IPS-18c (cell line): ENCODE data around the gene EXOC6.

Experiments
- H3K4me3 ChIP-seq: 2 replicates; pipeline ENCODE4 v1.7.0; 2013; ENCODE audit warnings: low read depth, mild to moderate bottlenecking, low read length, moderate library complexity; ENCODE audit not compliant: insufficient read depth
- H3K9me3 ChIP-seq: one replicate; pipeline ENCODE4 v1.6.1; 2013; ENCODE audit warnings: mild to moderate bottlenecking, low read length, moderate library complexity; ENCODE audit not compliant: control insufficient read depth, insufficient read depth

EXOC6 gene

GRCh38 chr10:92830478-92831389 is 17.6 kb upstream of the EXOC6 start:
- Histone ChIP-seq H3K4me3 (no peak overlapping the region), H3K9me3 (no peaks in the 10 kb centered on the region)

- no peaks in the 10 kb centered on the region for H3K9me3 ChIP-seq
- no peak overlapping the region for H3K4me3 ChIP-seq
Observed at GRCh38 chr10:92832121-92832520, 16.2 kb upstream of the EXOC6 start.

GRCh38 chr10:92832998-92833650 is 15.2 kb upstream of the EXOC6 start:
- H3K4me3 ChIP-seq, result no peak overlapping the region
- no peaks in the 10 kb centered on the region for H3K9me3 ChIP-seq

GRCh38 chr10:92834331-92834730 is 14.0 kb upstream of the EXOC6 start:
- H3K4me3 ChIP-seq, result no peak overlapping the region

GRCh38 chr10:92834986-92835385 is 13.3 kb upstream of the EXOC6 start:
- Histone ChIP-seq H3K4me3 (no peak overlapping the region), H3K9me3 (no peaks in the 10 kb centered on the region)

More at GRCh38 chr10:92834331-92834730, 14.0 kb upstream of the EXOC6 start:
- H3K9me3 ChIP-seq, result no peaks in the 10 kb centered on the region

GRCh38 chr10:92837456-92837855 is 10.9 kb upstream of the EXOC6 start:
- Histone ChIP-seq H3K9me3 (no peaks in the 10 kb centered on the region), H3K4me3 (no peak overlapping the region)

- no peak overlapping the region for H3K4me3 ChIP-seq
Observed at GRCh38 chr10:92839191-92840085, 8.9 kb upstream of the EXOC6 start.

GRCh38 chr10:92844746-92845145 is 3.6 kb upstream of the EXOC6 start:
- H3K9me3 ChIP-seq, result peaks cover 4% of the 10 kb centered on the region

More at GRCh38 chr10:92839191-92840085, 8.9 kb upstream of the EXOC6 start:
- H3K9me3 ChIP-seq, result no peaks in the 10 kb centered on the region

GRCh38 chr10:92845921-92846320 is 2.4 kb upstream of the EXOC6 start:
- peaks cover 4% of the 10 kb centered on the region for H3K9me3 ChIP-seq
- no peak overlapping the region for H3K4me3 ChIP-seq

More at GRCh38 chr10:92844746-92845145, 3.6 kb upstream of the EXOC6 start:
- H3K4me3 ChIP-seq, result no peak overlapping the region

- no peak overlapping the region for H3K4me3 ChIP-seq
- H3K9me3 ChIP-seq, result peaks cover 4% of the 10 kb centered on the region
Observed at GRCh38 chr10:92846344-92846743, 2.0 kb upstream of the EXOC6 start.

- H3K9me3 ChIP-seq, result peaks cover 4% of the 10 kb centered on the region
Observed at GRCh38 chr10:92846854-92847201, 1.5 kb upstream of the EXOC6 start.

GRCh38 chr10:92847202-92847864 is 987 bp upstream of the EXOC6 start:
- Histone ChIP-seq H3K4me3 (no peak overlapping the region), H3K9me3 (peaks cover 4% of the 10 kb centered on the region)

More at GRCh38 chr10:92846854-92847201, 1.5 kb upstream of the EXOC6 start:
- no peak overlapping the region for H3K4me3 ChIP-seq

- peaks cover 4% of the 10 kb centered on the region for H3K9me3 ChIP-seq
- H3K4me3 ChIP-seq, result peak overlapping the region; percentile 63
Observed at GRCh38 chr10:92848037-92848440, 281 bp upstream of the EXOC6 start.

GRCh38 chr10:92849234-92849525 is 860 bp downstream of the EXOC6 start:
- H3K9me3 ChIP-seq, result peaks cover 4% of the 10 kb centered on the region

GRCh38 chr10:92849576-92850090 is 1.3 kb downstream of the EXOC6 start:
- Histone ChIP-seq H3K4me3 (no peak overlapping the region), H3K9me3 (peaks cover 4% of the 10 kb centered on the region)

More at GRCh38 chr10:92849234-92849525, 860 bp downstream of the EXOC6 start:
- H3K4me3 ChIP-seq, result peak overlapping the region; percentile 85

- Histone ChIP-seq H3K4me3 (no peak overlapping the region), H3K9me3 (peaks cover 4% of the 10 kb centered on the region)
Observed at GRCh38 chr10:92850185-92850584, 1.9 kb downstream of the EXOC6 start.

- H3K4me3 ChIP-seq, result no peak overlapping the region
- H3K9me3 ChIP-seq, result peaks cover 4% of the 10 kb centered on the region
Observed at GRCh38 chr10:92851003-92851402, 2.7 kb downstream of the EXOC6 start.
